GM19372 (cell line): ENCODE data around the gene ZNF84.

Experiments
- ATAC-seq: cut with Tn5 transposase; IDR thresholded peaks from one replicate; pipeline ENCODE4 v1.9.1; 2021; ENCODE audit warnings: mild to moderate bottlenecking, low read depth, moderate library complexity; ENCODE audit not compliant: unreplicated experiment

ZNF84 gene

DNA sequence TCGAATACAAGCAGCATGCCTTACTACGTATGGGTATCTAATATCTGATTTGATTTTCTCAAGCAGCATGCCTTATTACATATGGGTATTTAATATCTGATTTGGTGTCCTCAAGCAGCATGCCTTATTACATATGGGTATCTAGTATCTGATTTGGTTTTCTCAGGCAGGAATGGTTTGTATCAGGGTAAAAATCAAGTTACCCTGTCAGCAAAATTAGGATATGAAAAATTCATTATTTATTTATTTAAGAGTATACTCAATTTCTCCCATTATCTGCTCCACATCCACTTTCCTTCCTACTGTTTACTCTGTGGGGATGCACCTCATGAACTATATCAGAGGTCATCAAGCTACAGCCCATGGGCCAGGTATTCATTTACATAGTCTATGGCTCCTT is 70.8 kb downstream of the ZNF84 start:
- ATAC-seq = no peak
